Occipital lobe (tissue), 2 donors: ENCODE results near the gene SEMA4D. TPM values are rescaled to one million over a fixed set of nuclear protein-coding genes. Genes with fewer than 3 reads are reported as not detected.
"Not testable (repeated sequence)": the region's sequence is repeated elsewhere in the genome, so short reads cannot be mapped to it uniquely, and the experiment has no call there.

ENCODE experiments used
- DNase-seq: peaks from one replicate; lab custom pipeline; 2025; lab: John Stamatoyannopoulos, UW
- total RNA-seq: library from RNA; depleted of rRNA; stranded (reverse); fragments of >200 nt; gene quantifications from one replicate; pipeline ENCODE4 v1.2.3, GENCODE V29; 2014

Gene SEMA4D
- total RNA-seq, 1 donor from 2014 or later, result 12.0 TPM

DNA sequence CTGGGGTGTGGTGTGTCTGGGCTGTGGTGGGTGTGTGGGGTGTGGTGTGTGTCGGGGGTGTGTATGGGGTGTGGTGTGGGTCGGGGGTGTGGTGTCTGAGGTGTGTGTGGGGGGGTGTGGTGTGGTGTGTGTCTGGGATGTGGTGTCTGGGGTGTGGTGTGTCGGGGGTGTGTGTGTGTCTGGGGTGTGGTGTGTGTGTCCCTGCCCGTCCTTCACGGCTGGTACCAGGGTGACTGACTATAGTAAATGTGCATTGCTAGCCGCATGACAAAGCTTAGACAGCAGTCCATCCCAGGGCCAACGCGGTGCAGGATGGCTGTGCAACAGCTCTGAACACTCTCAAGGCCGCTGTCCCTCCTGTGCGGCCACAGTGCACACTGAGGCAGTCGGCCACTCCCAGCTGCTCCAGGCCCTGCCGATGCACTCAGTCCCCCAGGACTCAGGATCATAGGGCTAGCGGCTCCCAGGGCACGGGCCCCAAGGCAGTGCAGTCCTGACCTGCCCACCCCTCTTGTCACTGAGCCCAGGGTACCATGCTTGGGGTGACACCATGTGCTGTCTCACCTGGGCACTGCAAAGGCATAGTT, 125.6 kb downstream of the SEMA4D start:
- no peak for DNase-seq

DNA sequence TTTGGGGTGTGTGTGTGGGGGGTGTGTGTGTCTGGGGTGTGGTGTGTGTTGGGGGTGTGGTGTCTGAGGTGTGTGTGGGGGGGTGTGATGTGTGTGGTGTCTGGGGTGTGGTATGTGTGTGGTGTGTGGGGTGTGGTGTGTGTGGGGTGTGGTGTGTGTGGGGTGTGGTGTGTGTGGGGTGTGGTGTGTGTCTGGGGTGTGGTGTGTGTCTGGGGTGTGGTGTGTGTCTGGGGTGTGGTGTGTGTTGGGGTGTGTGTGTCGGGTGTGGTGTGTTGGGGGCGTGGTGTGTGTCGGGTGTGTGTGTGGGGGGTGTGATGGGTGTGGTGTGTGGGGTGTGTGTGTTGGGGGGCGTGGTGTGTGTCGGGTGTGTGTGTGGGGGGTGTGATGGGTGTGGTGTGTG, 126.1 kb downstream of the SEMA4D start:
- DNase-seq, result not testable (repeated sequence)

DNA sequence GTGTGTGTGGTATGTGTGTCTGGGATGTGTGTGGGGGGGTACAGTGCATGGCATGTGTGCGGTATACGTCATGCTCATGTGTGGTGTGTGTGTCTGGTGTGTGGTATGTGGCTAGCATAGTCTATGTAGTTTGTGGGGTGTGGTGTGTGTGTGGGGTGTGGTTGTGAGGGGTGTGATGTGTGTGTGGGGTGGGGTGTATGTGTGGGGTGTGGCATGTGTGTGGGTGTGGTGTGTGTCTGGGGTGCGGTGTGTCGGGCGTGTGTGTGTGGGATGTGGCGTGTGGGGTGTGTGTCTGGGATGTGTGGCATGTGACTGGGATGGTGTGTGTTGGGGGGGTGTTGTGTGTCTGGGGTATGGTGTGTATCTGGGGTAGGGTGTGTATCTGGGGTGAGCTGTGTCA, 127.3 kb downstream of the SEMA4D start:
- DNase-seq, result no peak

DNA sequence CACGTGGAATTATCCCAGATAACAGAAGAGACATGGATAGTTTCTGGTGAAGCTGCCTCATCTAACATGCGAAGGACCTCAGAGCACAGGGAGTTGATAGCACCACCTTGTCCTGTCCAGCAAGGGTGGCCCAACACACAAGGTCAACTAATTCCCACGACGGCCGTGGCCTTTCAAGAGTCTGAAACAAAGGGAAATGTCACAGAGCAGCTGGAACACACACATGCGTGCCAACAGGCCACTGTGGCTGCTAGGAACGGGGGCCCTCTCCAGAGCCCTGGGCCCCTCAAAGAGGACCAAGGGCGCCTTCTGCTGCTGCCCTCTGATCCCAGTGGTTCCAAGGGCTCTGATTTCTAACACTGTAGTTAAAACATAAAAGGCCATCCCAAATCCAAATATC, 128.9 kb downstream of the SEMA4D start:
- no peak for DNase-seq

GRCh38 chr9:89368550-89368949, 129.4 kb downstream of the SEMA4D start:
- no peak for DNase-seq

DNA sequence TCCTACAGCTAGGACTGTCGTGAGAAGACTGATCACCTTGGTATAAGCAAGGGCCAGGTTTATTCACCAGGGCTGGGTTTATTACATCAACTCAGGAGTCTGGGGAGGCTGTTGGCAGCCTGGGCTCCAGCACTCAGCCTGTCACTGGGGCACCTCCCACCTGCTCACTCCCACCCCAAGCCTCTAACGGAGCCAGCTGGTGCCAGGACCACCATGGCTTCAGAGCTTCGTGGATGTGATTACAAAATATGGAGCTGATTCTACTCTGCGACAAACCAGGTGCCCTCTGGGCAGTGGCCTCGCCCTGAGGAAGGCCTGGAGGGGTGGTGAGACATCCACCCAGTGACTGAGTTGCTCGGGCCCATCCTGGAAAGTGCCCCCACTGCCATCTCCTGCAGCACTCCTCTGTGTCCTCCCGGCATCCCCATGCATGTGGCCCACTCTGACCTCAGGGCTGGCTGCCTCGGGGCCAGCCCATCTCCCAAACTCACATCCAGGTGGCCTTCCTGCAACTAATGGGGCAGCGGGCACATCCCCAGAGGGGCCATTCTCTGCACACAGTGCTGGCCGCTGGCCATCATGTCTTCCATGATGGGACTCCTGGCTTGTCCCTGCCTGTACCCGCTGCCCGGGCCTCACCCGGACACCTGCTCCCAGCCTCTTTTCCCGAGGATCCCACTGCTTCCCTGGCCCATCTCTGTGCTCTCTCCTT, 130.0 kb downstream of the SEMA4D start:
- no peak for DNase-seq

- DNase-seq, result no peak
Observed at GRCh38 chr9:89367281-89367680, 130.6 kb downstream of the SEMA4D start.

GRCh38 chr9:89366711-89367110, 131.2 kb downstream of the SEMA4D start:
- DNase-seq, result no peak

DNA sequence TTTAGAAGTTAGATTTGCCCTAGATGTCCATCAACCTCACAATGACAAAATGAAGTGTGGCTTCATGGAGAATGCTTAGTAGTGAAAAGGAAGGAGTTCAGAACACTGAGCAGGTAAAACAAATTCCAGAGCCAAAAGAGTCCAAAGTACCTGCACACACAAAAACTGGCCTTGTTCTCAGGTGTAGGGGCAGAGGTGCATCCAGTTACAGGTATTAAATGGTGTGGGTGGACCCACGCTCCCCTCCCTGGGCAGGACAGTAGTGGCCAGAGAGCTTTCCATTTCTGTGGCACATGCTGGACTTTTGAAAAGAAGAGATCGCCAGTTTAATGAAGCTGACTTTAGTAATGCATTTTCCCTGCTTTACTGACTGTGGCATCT, 132.4 kb downstream of the SEMA4D start:
- DNase-seq, result no peak

GRCh38 chr9:89364666-89365531, 133.0 kb downstream of the SEMA4D start:
- no peak for DNase-seq

DNA sequence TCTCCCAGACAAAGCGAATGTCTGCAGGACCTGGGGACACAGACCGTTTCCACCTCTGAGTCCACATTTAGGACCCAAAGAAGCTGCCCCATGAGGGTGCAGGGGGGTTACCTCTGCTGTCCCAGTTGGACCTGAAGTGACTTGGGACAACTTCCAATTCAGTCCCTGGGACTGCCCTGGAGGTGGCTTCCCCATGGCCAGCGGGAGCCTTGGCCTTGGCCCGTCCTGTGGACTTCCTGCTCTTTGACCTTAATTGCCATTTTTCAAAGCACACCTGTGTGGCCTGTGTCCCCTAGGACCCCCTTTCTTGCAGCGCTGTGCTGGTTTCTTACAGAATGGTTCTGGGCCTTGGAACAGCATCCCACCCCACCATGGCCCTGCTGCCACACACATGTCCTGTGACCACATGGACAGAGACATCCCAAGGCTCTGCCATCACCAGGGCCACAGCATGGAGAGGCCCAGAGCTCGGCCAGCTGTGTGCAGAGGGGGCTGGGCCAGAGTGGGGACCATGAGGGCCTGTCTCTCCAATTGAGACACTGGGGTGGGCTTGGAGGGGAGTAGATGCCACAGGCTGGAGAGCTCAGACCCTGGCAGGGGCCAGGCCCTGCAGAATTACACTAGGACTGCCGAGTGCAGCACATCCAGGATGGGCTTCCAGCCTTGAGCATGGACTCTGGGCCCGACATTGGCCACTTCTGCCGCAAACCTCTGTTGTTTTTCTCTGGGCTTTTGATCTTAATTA, 133.8 kb downstream of the SEMA4D start:
- no peak for DNase-seq

DNA sequence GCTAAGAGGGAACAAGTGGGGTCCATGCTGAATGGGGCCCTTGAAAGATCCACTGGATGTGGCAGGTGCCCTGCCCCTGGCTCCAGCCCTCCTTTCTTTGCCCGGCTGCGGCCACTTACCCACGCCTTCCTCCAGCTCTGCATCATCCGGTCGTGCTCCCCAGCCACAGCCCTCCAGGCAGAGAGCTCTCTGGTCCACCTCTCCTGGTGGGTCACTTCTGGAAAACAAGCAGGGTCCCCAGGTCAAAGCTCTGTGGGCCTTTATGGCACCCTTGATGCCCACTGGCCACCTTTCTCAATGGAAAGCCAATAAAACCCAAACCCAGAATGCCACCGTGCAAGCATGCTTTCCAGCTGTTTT, 134.6 kb downstream of the SEMA4D start:
- DNase-seq, result no peak

- DNase-seq, result no peak
Observed at GRCh38 chr9:89362647-89363310, 135.1 kb downstream of the SEMA4D start.

GRCh38 chr9:89361816-89362646, 135.9 kb downstream of the SEMA4D start:
- no peak for DNase-seq

DNA sequence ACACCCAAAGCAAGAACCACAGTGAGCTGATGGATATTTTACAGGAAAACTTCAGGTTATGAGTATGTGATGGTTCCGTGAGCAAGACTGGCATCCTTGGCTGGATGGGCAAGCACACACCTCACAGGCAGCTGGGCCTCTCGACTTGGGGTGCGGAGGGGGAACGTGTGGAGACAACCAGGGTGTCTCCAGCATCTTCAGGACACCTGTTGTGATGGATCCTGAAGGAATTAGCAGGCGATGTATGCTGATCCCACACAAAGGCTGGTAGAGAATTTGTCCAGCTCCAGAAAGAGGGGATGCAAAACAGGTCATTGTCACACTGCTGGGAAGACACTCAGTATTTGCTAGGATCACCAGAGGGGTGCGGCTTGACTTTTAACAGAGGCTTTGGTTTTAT, 136.9 kb downstream of the SEMA4D start:
- DNase-seq, result no peak

DNA sequence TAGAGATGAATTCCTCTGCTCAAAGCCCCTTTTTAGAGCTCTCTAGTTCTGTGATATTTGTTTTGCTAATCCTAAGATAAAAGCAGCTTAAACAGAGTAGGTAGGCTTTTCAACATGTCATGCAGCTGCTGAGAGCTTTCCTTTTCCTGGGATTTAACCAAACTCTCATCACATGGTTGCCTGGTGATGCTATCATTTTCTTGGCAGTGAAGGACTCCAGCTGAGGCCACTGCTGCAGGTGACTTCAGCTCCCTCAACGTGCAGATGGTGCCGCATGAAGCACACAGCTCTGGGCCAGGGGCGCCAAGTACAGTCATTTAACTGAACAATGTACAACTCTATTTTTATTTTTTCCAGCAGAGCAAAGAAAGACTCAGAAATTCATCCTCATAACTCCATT, 137.4 kb downstream of the SEMA4D start:
- no peak for DNase-seq

DNA sequence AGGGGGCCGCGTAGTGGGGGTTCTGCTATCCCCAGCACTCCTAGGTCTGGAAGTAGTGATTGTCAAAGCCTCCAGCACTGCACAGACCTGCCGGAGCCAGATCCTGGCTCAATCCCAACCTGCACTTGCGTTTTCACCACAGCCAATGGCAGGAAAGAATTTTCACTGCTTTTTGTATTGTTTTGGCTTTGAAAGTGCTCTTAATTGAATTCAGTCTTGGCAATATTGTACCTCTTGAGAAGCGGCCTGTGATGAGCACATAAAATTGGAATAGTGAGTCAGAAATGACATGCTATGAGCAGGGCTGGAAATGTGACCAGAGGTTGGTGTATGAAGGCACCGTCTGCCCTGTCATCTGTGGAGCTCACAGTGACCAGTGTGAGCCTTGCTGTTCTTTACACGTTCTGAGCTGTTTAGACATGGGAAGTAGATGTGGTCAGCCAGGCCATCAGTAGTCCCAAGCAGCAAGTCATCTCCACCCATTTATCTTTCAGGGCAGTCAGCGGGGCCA, 138.1 kb downstream of the SEMA4D start:
- DNase-seq, result no peak

- peak; percentile 38 for DNase-seq
Observed at GRCh38 chr9:89358985-89359384, 138.9 kb downstream of the SEMA4D start.

- DNase-seq, result no peak
Observed at GRCh38 chr9:89358376-89358916, 139.5 kb downstream of the SEMA4D start.
